ENCODE data around the gene GUSB. TPM values are rescaled to one million over a fixed set of nuclear protein-coding genes. Genes with fewer than 3 reads are reported as not detected.

Gene GUSB
- total RNA-seq, 1 donor from 2014 or later: 53.6 TPM

GRCh38 chr7:65938336-65938895 lies 43.6 kb downstream of the GUSB start:
- Mint-ChIP-seq H3K36me3 (ENCODE audit: low read depth, unreplicated experiment) (no peaks in the 10 kb centered on the region), H3K27me3 (ENCODE audit: unreplicated experiment) (peaks cover 1% of the 10 kb centered on the region), H3K4me1 (ENCODE audit: unreplicated experiment) (no peaks in the 10 kb centered on the region), H3K9me3 (ENCODE audit: unreplicated experiment) (no peaks in the 10 kb centered on the region), H3K4me3 (ENCODE audit: unreplicated experiment) (no peak overlapping the region), H3K27ac (ENCODE audit: unreplicated experiment) (no peak overlapping the region)
- DNase-seq (ENCODE audit: low spot score): no peak
- TF ChIP-seq CTCF (IDR thresholded peaks at IDR 0.05; ENCODE audit: unreplicated experiment): no peak

GRCh38 chr7:65937296-65937695 lies 44.7 kb downstream of the GUSB start:
- Mint-ChIP-seq H3K9me3 (ENCODE audit: unreplicated experiment) (no peaks in the 10 kb centered on the region), H3K27ac (ENCODE audit: unreplicated experiment) (no peak overlapping the region), H3K4me3 (ENCODE audit: unreplicated experiment) (no peak overlapping the region), H3K36me3 (ENCODE audit: low read depth, unreplicated experiment) (no peaks in the 10 kb centered on the region), H3K27me3 (ENCODE audit: unreplicated experiment) (no peaks in the 10 kb centered on the region), H3K4me1 (ENCODE audit: unreplicated experiment) (no peaks in the 10 kb centered on the region)
- DNase-seq (ENCODE audit: low spot score): no peak
- TF ChIP-seq CTCF (IDR thresholded peaks at IDR 0.05; ENCODE audit: unreplicated experiment): no peak

GRCh38 chr7:65931685-65932084 lies 50.3 kb downstream of the GUSB start:
- H3K4me1 Mint-ChIP-seq (ENCODE audit: unreplicated experiment): no peaks in the 10 kb centered on the region
- no peaks in the 10 kb centered on the region for H3K36me3 Mint-ChIP-seq (ENCODE audit: low read depth, unreplicated experiment)
- H3K4me3 Mint-ChIP-seq (ENCODE audit: unreplicated experiment): no peak overlapping the region
- no peaks in the 10 kb centered on the region for H3K9me3 Mint-ChIP-seq (ENCODE audit: unreplicated experiment)
- DNase-seq (ENCODE audit: low spot score): no peak
- no peaks in the 10 kb centered on the region for H3K27me3 Mint-ChIP-seq (ENCODE audit: unreplicated experiment)
- TF ChIP-seq CTCF (IDR thresholded peaks at IDR 0.05; ENCODE audit: unreplicated experiment): no peak
- no peak overlapping the region for H3K27ac Mint-ChIP-seq (ENCODE audit: unreplicated experiment)

- H3K4me3 Mint-ChIP-seq (ENCODE audit: unreplicated experiment): no peak overlapping the region
- peaks cover 13% of the 10 kb centered on the region for H3K4me1 Mint-ChIP-seq (ENCODE audit: unreplicated experiment)
- no peak overlapping the region for H3K27ac Mint-ChIP-seq (ENCODE audit: unreplicated experiment)
- TF ChIP-seq CTCF (IDR thresholded peaks at IDR 0.05; ENCODE audit: unreplicated experiment): no peak
- H3K27me3 Mint-ChIP-seq (ENCODE audit: unreplicated experiment): no peaks in the 10 kb centered on the region
- H3K9me3 Mint-ChIP-seq (ENCODE audit: unreplicated experiment): no peaks in the 10 kb centered on the region
- no peaks in the 10 kb centered on the region for H3K36me3 Mint-ChIP-seq (ENCODE audit: low read depth, unreplicated experiment)
- no peak for DNase-seq (ENCODE audit: low spot score)
Measured at GRCh38 chr7:65927489-65928448, 54.2 kb downstream of the GUSB start.

- Mint-ChIP-seq H3K27ac (ENCODE audit: unreplicated experiment) (no peak overlapping the region), H3K9me3 (ENCODE audit: unreplicated experiment) (no peaks in the 10 kb centered on the region), H3K36me3 (ENCODE audit: low read depth, unreplicated experiment) (no peaks in the 10 kb centered on the region), H3K4me1 (ENCODE audit: unreplicated experiment) (peaks cover 13% of the 10 kb centered on the region), H3K4me3 (ENCODE audit: unreplicated experiment) (no peak overlapping the region), H3K27me3 (ENCODE audit: unreplicated experiment) (no peaks in the 10 kb centered on the region)
- no peak for DNase-seq (ENCODE audit: low spot score)
- TF ChIP-seq CTCF (IDR thresholded peaks at IDR 0.05; ENCODE audit: unreplicated experiment): no peak
Measured at GRCh38 chr7:65926588-65926987, 55.4 kb downstream of the GUSB start.
